KMS-11 (cell line): ENCODE data around the gene SIK2.

Experiments used
- H2AFZ ChIP-seq: fragments of 200-600 bp; sonication (generic); 2 replicates; pipeline ENCODE4 v1.6.1; 2016; ENCODE audit warnings: antibody characterized with exemption, mixed run types, low read depth
- H3K27ac ChIP-seq: fragments of 200-600 bp; sonication (generic); 2 replicates; pipeline ENCODE4 v1.6.1; 2016; ENCODE audit warnings: mild to moderate bottlenecking, mixed run types
- H3K27me3 ChIP-seq: fragments of 200-600 bp; sonication (generic); 2 replicates; pipeline ENCODE4 v1.6.1; 2017; ENCODE audit warnings: mild to moderate bottlenecking, low read depth, mixed run types, moderate library complexity; ENCODE audit not compliant: insufficient read depth
- H3K36me3 ChIP-seq: fragments of 200-600 bp; sonication (generic); 2 replicates; pipeline ENCODE4 v1.6.1; 2017; ENCODE audit warnings: mild to moderate bottlenecking, mixed run types; ENCODE audit not compliant: insufficient read depth
- H3K4me1 ChIP-seq: fragments of 200-600 bp; sonication (generic); 2 replicates; pipeline ENCODE4 v1.6.1; 2016; ENCODE audit warnings: mild to moderate bottlenecking, low read depth, mixed run types; ENCODE audit not compliant: poor library complexity, severe bottlenecking
- H3K4me2 ChIP-seq: fragments of 200-600 bp; sonication (generic); 2 replicates; pipeline ENCODE4 v1.7.0; 2016; ENCODE audit warnings: mild to moderate bottlenecking, mixed run types
- H3K4me3 ChIP-seq: fragments of 200-600 bp; sonication (generic); IDR thresholded peaks from 2 replicates; pipeline ENCODE4 v1.6.1; 2017; ENCODE audit warnings: low read depth, low read length, mixed read lengths; ENCODE audit not compliant: insufficient read depth
- H3K79me2 ChIP-seq: fragments of 200-600 bp; sonication (generic); 2 replicates; pipeline ENCODE4 v1.6.1; 2016; ENCODE audit warnings: low read depth, mixed run types; ENCODE audit not compliant: insufficient read depth
- H3K9ac ChIP-seq: fragments of 200-600 bp; sonication (generic); 2 replicates; pipeline ENCODE4 v1.6.1; 2016; ENCODE audit warnings: mild to moderate bottlenecking, mixed run types
- H4K20me1 ChIP-seq: fragments of 200-600 bp; sonication (generic); 2 replicates; pipeline ENCODE4 v1.6.1; 2016; ENCODE audit warnings: mild to moderate bottlenecking, mixed run types; ENCODE audit not compliant: insufficient read depth
- CTCF ChIP-seq: fragments of 200-600 bp; sonication (generic); conservative IDR thresholded peaks from 2 replicates; pipeline ENCODE4 v1.6.1; 2017; ENCODE audit warnings: low read depth, mild to moderate bottlenecking, antibody characterized with exemption, low read length, moderate library complexity, mixed read lengths

The SIK2 gene

GRCh38 chr11:111602865-111603610 is 789 bp downstream of the SIK2 start:
- Histone ChIP-seq H3K27ac (peak overlapping the region; percentile 67), H2AFZ (peak overlapping the region; percentile 59), H4K20me1 (0 out of 2 replicates have a peak, but pooled peaks cover 2% of the 10 kb centered on the region)

GRCh38 chr11:111603611-111604130 is 1.4 kb downstream of the SIK2 start:
- Histone ChIP-seq H2AFZ (no peak overlapping the region), H3K4me1 (peaks cover 18% of the 10 kb centered on the region), H3K36me3 (no peaks in the 10 kb centered on the region), H3K27ac (no peak overlapping the region), H3K9ac (peak overlapping the region; percentile 80; the same call in 1 of the 2 replicates), H3K4me2 (peak overlapping the region; percentile 77), H3K27me3 (no peaks in the 10 kb centered on the region), H4K20me1 (0 out of 2 replicates have a peak, but pooled peaks cover 2% of the 10 kb centered on the region), H3K4me3 (no peak overlapping the region), H3K79me2 (peaks cover 43% of the 10 kb centered on the region; the same call in 1 of the 2 replicates)
- no peak for TF ChIP-seq CTCF

More at GRCh38 chr11:111602865-111603610, 789 bp downstream of the SIK2 start:
- TF ChIP-seq CTCF = no peak
- Histone ChIP-seq H3K4me2 (peak overlapping the region; percentile 77), H3K36me3 (no peaks in the 10 kb centered on the region), H3K4me1 (peaks cover 18% of the 10 kb centered on the region), H3K4me3 (no peak overlapping the region), H3K9ac (peak overlapping the region; percentile 80), H3K27me3 (no peaks in the 10 kb centered on the region), H3K79me2 (peaks cover 38% of the 10 kb centered on the region; the same call in 1 of the 2 replicates)

GRCh38 chr11:111604392-111605009 is 2.3 kb downstream of the SIK2 start:
- Histone ChIP-seq H4K20me1 (0 out of 2 replicates have a peak, but pooled peaks cover 2% of the 10 kb centered on the region), H3K36me3 (no peaks in the 10 kb centered on the region), H3K79me2 (peaks cover 43% of the 10 kb centered on the region; the same call in 1 of the 2 replicates), H2AFZ (no peak overlapping the region), H3K27ac (no peak overlapping the region), H3K4me3 (no peak overlapping the region), H3K4me1 (peaks cover 18% of the 10 kb centered on the region), H3K9ac (no peak overlapping the region), H3K27me3 (no peaks in the 10 kb centered on the region), H3K4me2 (peak overlapping the region; percentile 77)
- peak; percentile 62 for TF ChIP-seq CTCF

- Histone ChIP-seq H3K4me2 (no peak overlapping the region), H3K79me2 (peaks cover 43% of the 10 kb centered on the region; the same call in 1 of the 2 replicates), H3K36me3 (no peaks in the 10 kb centered on the region), H3K4me3 (no peak overlapping the region), H4K20me1 (0 out of 2 replicates have a peak, but pooled peaks cover 2% of the 10 kb centered on the region), H3K9ac (no peak overlapping the region), H2AFZ (no peak overlapping the region), H3K27ac (no peak overlapping the region), H3K27me3 (no peaks in the 10 kb centered on the region), H3K4me1 (peaks cover 18% of the 10 kb centered on the region)
- no peak for TF ChIP-seq CTCF
Measured at GRCh38 chr11:111605681-111606080, 3.4 kb downstream of the SIK2 start.
